Measurements from ENCODE around the gene DGKB. TPM values are rescaled to one million over a fixed set of nuclear protein-coding genes. Genes with fewer than 3 reads are reported as not detected.

DGKB gene
- total RNA-seq, 1 donor, result not detected

- no peak for DNase-seq (ENCODE audit: low read depth in 2 of 3, low spot score in 2 of 3)
These were observed 41.1 kb downstream of the DGKB start for GRCh38 chr7:14861456-14861855.

GRCh38 chr7:14859267-14859666 is 43.3 kb downstream of the DGKB start:
- no peak for DNase-seq (ENCODE audit: low read depth in 2 of 3, low spot score in 2 of 3)

- DNase-seq (ENCODE audit: low read depth in 2 of 3, low spot score in 2 of 3), result no peak
These were observed 43.7 kb downstream of the DGKB start for GRCh38 chr7:14858866-14859265.

GRCh38 chr7:14858410-14858809 is 44.1 kb downstream of the DGKB start:
- no peak for DNase-seq (ENCODE audit: low read depth in 2 of 3, low spot score in 2 of 3)

DNA sequence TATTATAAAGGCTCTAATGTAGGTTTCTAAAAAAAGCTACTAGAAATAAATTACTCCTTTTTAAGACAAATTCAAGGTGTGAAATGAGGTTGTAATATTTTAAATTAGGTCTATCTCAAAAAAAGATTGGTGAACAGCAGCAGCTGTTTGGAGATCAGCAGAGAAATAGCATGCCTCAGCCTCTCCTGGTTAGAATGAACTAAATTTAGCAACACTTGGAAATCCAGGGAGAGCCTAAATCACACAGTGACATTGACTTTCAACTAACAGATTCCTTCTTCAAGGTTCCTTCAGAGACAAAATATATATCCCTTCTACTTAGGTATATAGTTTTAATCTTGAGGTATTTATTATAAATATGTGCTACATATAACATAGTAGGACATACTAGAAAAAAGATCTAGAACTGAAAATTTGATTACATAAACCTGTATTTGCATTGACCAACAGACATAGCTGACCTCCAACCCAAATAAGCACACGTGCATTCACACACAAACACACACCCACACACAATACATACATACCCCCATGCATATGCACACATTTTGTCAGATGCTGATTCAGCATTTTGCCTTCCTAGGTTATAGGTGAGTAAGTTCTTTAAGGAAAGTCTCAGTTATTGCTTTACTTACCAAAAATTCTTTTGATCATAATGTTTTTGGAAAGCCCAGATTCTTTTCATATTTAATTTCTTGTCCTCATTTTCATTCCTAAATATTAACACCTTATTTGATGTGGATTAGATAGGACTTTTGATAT is 47.3 kb downstream of the DGKB start:
- DNase-seq (ENCODE audit: low read depth in 2 of 3, low spot score in 2 of 3), result no peak

GRCh38 chr7:14854471-14854870 is 48.1 kb downstream of the DGKB start:
- no peak for DNase-seq (ENCODE audit: low read depth in 2 of 3, low spot score in 2 of 3)

- DNase-seq (ENCODE audit: low read depth in 2 of 3, low spot score in 2 of 3), result no peak
These were observed 50.9 kb downstream of the DGKB start for GRCh38 chr7:14851610-14852009.

DNA sequence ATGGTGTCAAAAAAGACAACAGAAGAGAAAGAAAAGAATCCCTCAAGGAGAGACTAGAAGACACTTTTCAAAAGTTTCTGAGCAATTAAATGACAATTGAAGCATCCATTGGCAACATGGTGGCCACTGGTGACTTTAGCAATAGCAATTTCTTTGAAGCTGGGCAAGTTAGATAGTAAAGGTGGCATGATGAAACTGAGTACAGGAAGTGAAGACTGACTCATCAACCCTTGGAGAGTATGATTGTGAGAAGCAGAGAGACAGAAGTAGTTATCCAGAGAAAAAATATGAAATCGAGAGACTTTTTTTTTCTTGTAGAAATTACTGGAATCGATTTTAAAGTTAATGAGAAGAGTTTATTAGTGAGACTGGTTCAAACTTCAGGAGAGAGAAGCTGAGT is 52.5 kb downstream of the DGKB start:
- no peak for DNase-seq (ENCODE audit: low read depth in 2 of 3, low spot score in 2 of 3)

DNA sequence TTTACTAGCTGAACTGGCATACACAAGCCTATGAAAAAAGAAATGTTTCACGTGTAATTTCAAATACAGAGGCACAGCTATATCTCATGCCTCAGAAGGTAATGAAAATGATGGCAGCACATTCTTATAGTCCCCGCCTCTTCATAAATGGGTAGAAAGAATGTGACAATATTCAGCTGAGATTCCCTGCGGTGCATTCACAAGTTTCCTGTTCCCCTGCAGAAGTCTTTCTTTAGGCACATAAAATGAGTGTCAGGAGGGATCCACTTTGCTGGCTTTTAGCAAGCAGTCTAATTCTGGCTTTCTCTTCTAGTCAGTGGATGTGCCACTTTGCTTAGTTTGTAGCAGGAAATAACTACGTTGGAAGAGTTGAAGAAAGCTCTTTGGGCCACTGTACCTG is 56.1 kb downstream of the DGKB start:
- no peak for DNase-seq (ENCODE audit: low read depth in 2 of 3, low spot score in 2 of 3)

DNA sequence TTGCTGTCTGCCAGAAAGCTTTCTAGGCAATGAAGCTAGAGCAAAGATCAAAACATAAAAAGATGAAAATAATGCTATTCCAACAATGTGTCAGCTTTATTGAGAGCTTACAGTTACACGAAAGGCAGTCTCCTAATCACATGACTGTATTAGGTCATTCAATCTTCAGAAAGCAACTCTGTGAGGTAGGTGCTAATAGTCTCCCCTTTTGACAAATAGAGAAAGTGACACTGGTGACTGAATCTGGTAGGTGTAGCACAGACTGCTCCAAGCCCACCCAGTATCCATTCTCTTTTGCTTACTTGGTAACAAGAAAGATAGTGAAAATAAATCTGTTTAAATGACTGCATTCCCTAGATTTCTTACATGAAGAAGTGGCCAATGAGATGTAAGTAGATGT is 58.8 kb downstream of the DGKB start:
- DNase-seq (ENCODE audit: low read depth in 2 of 3, low spot score in 2 of 3), result no peak

- DNase-seq (ENCODE audit: low read depth in 2 of 3, low spot score in 2 of 3), result no peak
These were observed 60.0 kb downstream of the DGKB start for GRCh38 chr7:14842523-14842922.

- DNase-seq (ENCODE audit: low read depth in 2 of 3, low spot score in 2 of 3), result no peak
These were observed 60.7 kb downstream of the DGKB start for GRCh38 chr7:14841869-14842268.

DNA sequence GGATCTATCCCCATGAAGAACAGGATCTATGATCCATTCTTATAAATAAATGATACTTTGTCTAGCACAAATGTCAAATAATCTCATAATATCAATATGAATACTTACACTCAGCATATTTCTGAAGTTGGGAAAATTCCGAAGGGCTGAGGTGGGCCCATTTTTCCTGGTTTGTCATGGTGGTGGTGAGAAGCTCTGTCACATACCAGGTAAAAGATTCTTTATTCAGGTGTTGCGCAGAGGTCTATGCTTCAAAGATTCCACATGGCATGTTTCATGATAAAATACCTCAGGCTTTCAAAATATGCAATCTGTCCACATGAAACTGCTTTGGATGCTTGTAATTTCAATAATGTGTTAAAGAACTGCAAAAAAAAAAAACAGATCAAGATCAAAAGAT is 61.5 kb downstream of the DGKB start:
- no peak for DNase-seq (ENCODE audit: low read depth in 2 of 3, low spot score in 2 of 3)

DNA sequence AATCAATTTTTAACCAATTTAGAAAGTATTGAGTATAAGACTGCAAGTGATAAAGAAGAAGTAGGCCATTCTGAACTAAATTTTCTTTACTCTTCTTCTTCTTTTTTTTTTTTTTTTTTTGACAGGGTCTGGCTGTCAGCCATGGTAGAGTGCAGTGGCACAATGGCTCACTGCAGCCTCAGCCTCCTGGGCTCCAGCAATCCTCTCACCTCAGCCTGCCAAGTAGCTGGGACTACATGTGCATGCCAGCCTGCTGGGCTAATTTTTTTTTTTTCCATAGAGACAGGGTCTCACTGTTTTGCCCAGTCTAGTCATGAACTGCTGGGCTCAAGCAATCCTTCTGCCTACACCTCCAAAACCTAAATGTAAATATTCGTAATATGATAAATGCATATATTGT is 63.2 kb downstream of the DGKB start:
- DNase-seq (ENCODE audit: low read depth in 2 of 3, low spot score in 2 of 3), result no peak

DNA sequence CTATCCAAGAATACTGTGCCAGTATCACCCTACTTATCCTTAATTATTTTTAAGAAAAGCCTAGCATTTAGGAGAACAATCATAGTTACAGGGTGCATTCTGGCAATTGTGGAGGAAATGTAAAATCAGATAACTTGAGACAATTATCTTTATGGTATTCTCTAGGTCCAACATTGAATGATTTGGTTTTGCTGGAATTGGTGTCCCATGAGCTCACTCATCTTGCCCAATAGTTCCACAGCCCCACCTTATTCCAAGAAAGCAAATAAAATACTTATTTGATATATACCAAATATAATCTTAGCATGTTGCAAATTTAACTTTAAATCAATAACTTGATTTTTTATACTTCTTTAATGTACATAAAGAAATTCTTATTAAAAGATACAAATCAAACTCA is 65.3 kb downstream of the DGKB start:
- no peak for DNase-seq (ENCODE audit: low read depth in 2 of 3, low spot score in 2 of 3)

GRCh38 chr7:14836571-14837189 is 65.9 kb downstream of the DGKB start:
- no peak for DNase-seq (ENCODE audit: low read depth in 2 of 3, low spot score in 2 of 3)

- DNase-seq (ENCODE audit: low read depth in 2 of 3, low spot score in 2 of 3), result no peak
These were observed 66.5 kb downstream of the DGKB start for GRCh38 chr7:14836006-14836405.

DNA sequence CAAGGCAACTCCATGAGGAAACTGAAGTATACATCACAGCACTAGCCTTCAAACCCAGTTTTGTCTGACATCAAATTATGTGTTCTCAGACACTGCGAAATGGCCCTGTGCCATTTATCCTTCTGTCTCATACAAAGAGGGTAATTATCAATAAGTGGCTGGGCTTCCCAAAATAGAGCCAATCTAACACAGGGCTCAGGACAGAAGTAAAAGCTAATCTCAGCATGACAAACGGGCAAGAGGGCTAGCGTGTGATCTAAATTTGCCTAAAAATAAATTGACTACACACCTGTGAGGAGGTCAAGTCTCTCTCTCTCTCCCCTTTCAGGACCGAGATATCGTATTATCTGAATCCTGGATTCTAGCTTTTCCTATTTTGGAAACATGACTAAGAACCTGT is 67.2 kb downstream of the DGKB start:
- no peak for DNase-seq (ENCODE audit: low read depth in 2 of 3, low spot score in 2 of 3)

DNA sequence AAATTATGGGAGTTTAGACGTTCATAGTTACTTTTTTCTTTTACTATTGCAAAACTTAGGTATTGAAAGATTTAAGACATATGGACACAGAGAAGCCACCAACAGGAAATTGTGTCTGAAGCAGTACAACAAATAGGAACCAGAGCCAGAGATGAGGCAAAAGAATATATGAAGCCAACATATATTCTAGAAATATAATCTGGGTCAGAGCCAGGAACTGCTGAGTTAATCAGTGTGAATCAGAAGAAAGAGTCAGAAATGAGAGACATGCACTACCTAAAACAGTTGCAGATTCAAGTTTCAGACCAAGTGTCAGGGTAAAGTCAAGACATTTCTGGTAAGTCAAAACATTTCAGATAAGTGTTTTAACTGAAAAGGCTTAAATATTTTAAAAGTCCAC is 67.7 kb downstream of the DGKB start:
- no peak for DNase-seq (ENCODE audit: low read depth in 2 of 3, low spot score in 2 of 3)

DNA sequence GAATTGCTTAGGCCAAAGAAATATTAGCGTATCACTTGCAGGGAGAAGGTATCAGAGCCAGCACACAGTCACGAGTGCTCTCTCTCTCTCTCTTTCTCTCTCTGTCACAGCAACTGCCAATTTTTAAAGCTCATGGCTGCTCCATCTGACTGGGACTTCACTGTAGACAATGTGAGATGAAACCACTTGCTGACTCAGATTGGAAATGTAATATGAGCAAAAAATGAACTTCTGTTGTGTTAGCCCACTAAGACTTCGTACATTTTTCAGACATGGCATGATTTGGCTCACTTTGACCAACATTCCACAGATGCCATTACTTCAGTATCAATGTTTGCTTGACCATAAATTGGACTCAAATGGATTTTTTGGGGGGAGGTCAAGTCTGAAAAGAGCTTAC is 68.1 kb downstream of the DGKB start:
- DNase-seq (ENCODE audit: low read depth in 2 of 3, low spot score in 2 of 3), result no peak

- no peak for DNase-seq (ENCODE audit: low read depth in 2 of 3, low spot score in 2 of 3)
These were observed 68.8 kb downstream of the DGKB start for GRCh38 chr7:14833707-14834106.

GRCh38 chr7:14828053-14828452 is 74.5 kb downstream of the DGKB start:
- DNase-seq (ENCODE audit: low read depth in 2 of 3, low spot score in 2 of 3), result no peak

- DNase-seq (ENCODE audit: low read depth in 2 of 3, low spot score in 2 of 3), result no peak
These were observed 76.1 kb downstream of the DGKB start for GRCh38 chr7:14826426-14826825.

All from hematopoietic multipotent progenitor cell (in vitro differentiated cells).